ENCODE data around the gene DGCR8. TPM values are rescaled to one million over a fixed set of nuclear protein-coding genes. Genes with fewer than 3 reads are reported as not detected.

The DGCR8 gene
- polyA plus RNA-seq, 1 donor = 36.5 TPM

DNA sequence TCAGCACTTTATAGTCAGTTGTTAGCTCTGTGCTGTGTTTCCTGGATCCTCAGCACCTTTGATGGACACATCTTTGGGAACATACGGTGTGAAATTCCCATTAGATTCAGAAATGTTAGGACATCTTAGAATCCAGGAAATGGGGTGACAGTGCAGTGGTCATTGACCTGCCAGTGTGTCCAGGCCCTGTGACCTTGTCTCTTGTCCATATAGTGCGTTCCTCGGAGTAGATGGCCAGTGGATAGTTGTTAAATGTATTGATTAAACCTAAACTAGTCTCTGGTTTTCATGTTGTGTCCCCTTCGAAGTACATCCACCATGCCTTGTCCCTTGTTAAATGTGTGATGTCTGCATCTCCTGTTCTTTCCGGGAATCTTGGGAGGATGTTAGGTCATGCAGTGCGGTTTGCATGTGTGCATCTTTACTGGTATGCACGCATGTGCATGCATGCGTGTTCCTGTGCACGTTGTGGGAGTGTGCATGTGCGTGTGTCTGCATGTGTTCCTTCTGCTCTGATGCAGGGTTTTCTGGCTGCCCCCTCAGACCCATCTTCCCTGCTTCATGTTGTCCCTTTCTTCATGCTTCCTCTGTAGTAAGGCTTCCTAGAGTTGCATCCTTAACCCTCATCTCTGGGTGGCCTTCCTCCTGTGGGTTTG lies 4.0 kb downstream of the DGCR8 start:
- no peaks in the 10 kb centered on the region for H3K27me3 ChIP-seq (ENCODE audit: control insufficient read depth, insufficient read depth, low read length)
- peaks cover 25% of the 10 kb centered on the region for H3K4me1 ChIP-seq (ENCODE audit: control insufficient read depth, insufficient read depth, low read length)
- peaks cover 40% of the 10 kb centered on the region for H3K36me3 ChIP-seq (ENCODE audit: control insufficient read depth, insufficient read depth, low read length)
- peaks cover 5% of the 10 kb centered on the region for H3K9me3 ChIP-seq (ENCODE audit: control insufficient read depth, low read depth, low read length)
- WGBS (ENCODE audit: insufficient coverage, low lambda C conversion rate) = no CpG with 5 or more reads among the region's 10 CpGs
- H3K4me3 ChIP-seq (ENCODE audit: low read length) = no peak overlapping the region
- DNase-seq = no peak
- no peak overlapping the region for H3K27ac ChIP-seq (ENCODE audit: low read length)

GRCh38 chr22:20084547-20085413 lies 4.7 kb downstream of the DGCR8 start:
- no peak overlapping the region for H3K4me3 ChIP-seq (ENCODE audit: low read length)
- peak in 1 of 2 donors; percentile 11 for DNase-seq
- no CpG with 5 or more reads among the region's 23 CpGs for WGBS (ENCODE audit: insufficient coverage, low lambda C conversion rate)
- H3K4me1 ChIP-seq (ENCODE audit: control insufficient read depth, insufficient read depth, low read length) = peaks cover 21% of the 10 kb centered on the region
- H3K27me3 ChIP-seq (ENCODE audit: control insufficient read depth, insufficient read depth, low read length) = no peaks in the 10 kb centered on the region
- no peak overlapping the region for H3K27ac ChIP-seq (ENCODE audit: low read length)
- peaks cover 47% of the 10 kb centered on the region for H3K36me3 ChIP-seq (ENCODE audit: control insufficient read depth, insufficient read depth, low read length)
- H3K9me3 ChIP-seq (ENCODE audit: control insufficient read depth, low read depth, low read length) = peaks cover 5% of the 10 kb centered on the region

GRCh38 chr22:20085651-20086050 lies 5.6 kb downstream of the DGCR8 start:
- DNase-seq = no peak
- no peak overlapping the region for H3K4me3 ChIP-seq (ENCODE audit: low read length)
- peaks cover 21% of the 10 kb centered on the region for H3K4me1 ChIP-seq (ENCODE audit: control insufficient read depth, insufficient read depth, low read length)
- peaks cover 5% of the 10 kb centered on the region for H3K9me3 ChIP-seq (ENCODE audit: control insufficient read depth, low read depth, low read length)
- WGBS (ENCODE audit: insufficient coverage, low lambda C conversion rate) = no CpG with 5 or more reads among the region's 20 CpGs
- H3K27me3 ChIP-seq (ENCODE audit: control insufficient read depth, insufficient read depth, low read length) = no peaks in the 10 kb centered on the region
- H3K36me3 ChIP-seq (ENCODE audit: control insufficient read depth, insufficient read depth, low read length) = peaks cover 56% of the 10 kb centered on the region
- no peak overlapping the region for H3K27ac ChIP-seq (ENCODE audit: low read length)

GRCh38 chr22:20086101-20086599 lies 6.1 kb downstream of the DGCR8 start:
- H3K36me3 ChIP-seq (ENCODE audit: control insufficient read depth, insufficient read depth, low read length) = peaks cover 61% of the 10 kb centered on the region
- peaks cover 5% of the 10 kb centered on the region for H3K9me3 ChIP-seq (ENCODE audit: control insufficient read depth, low read depth, low read length)
- no peak overlapping the region for H3K4me3 ChIP-seq (ENCODE audit: low read length)
- H3K27me3 ChIP-seq (ENCODE audit: control insufficient read depth, insufficient read depth, low read length) = no peaks in the 10 kb centered on the region
- H3K4me1 ChIP-seq (ENCODE audit: control insufficient read depth, insufficient read depth, low read length) = peaks cover 16% of the 10 kb centered on the region
- no peak overlapping the region for H3K27ac ChIP-seq (ENCODE audit: low read length)
- WGBS (ENCODE audit: insufficient coverage, low lambda C conversion rate) = 98% methylated on average over 11 of the region's 24 CpGs
- DNase-seq = no peak

- Histone ChIP-seq H3K27me3 (ENCODE audit: control insufficient read depth, insufficient read depth, low read length) (no peaks in the 10 kb centered on the region), H3K4me3 (ENCODE audit: low read length) (no peak overlapping the region), H3K4me1 (ENCODE audit: control insufficient read depth, insufficient read depth, low read length) (peaks cover 10% of the 10 kb centered on the region), H3K27ac (ENCODE audit: low read length) (no peak overlapping the region), H3K36me3 (ENCODE audit: control insufficient read depth, insufficient read depth, low read length) (peaks cover 67% of the 10 kb centered on the region), H3K9me3 (ENCODE audit: control insufficient read depth, low read depth, low read length) (peaks cover 5% of the 10 kb centered on the region)
- WGBS (ENCODE audit: insufficient coverage, low lambda C conversion rate) = 86% methylated on average over 1 of the region's 5 CpGs
- DNase-seq = no peak
Observed at GRCh38 chr22:20086763-20087162, 6.7 kb downstream of the DGCR8 start.

DNA sequence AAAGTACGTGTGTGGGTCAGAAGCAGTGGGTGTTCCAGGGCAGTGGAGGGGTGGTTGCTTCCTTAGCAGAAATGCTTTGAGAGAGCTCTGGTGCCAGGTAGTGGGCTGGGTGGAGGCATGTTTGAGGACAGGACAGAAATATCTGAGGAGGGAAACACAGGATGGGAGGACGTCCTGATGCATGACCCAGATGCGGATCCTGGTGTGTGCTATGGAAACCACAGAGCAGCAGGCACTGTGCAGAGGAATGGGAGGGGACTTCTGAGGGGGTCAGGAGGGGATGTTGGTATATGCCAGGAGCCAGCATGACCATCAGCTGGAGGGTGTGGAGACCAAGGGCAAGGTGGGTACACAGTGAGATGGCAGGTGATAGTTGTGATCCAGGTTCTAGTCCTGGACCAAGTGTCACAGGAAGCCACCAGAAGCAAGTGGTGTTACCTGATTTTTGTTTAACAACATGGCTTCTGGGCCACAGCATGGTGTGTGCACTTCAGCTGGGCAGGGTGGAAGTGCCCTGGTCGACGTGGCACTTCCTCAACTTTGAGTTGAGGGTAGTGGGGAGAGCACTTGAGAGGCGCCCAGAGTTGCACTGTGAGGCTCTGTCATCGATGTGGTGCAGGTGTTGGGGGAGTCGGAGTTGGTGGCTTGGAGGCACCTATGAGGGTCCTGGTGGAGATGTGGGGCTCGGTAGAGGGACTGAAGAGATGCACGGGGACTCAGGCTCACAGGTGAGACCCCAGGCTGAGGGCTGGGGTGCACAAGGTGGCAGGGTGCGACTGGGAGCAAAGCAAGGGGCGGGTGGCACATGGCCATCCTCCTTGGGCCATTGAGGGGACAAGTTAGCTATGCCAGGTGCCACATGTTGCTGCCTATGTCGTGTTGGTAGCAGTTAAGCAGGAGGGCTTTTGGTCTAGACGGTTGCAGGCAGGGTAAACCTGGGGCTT lies 7.5 kb downstream of the DGCR8 start:
- H3K27me3 ChIP-seq (ENCODE audit: control insufficient read depth, insufficient read depth, low read length) = no peaks in the 10 kb centered on the region
- no CpG with 5 or more reads among the region's 14 CpGs for WGBS (ENCODE audit: insufficient coverage, low lambda C conversion rate)
- no peak overlapping the region for H3K4me3 ChIP-seq (ENCODE audit: low read length)
- peaks cover 76% of the 10 kb centered on the region for H3K36me3 ChIP-seq (ENCODE audit: control insufficient read depth, insufficient read depth, low read length)
- H3K9me3 ChIP-seq (ENCODE audit: control insufficient read depth, low read depth, low read length) = peaks cover 5% of the 10 kb centered on the region
- H3K4me1 ChIP-seq (ENCODE audit: control insufficient read depth, insufficient read depth, low read length) = peaks cover 8% of the 10 kb centered on the region
- H3K27ac ChIP-seq (ENCODE audit: low read length) = no peak overlapping the region
- DNase-seq = no peak

DNA sequence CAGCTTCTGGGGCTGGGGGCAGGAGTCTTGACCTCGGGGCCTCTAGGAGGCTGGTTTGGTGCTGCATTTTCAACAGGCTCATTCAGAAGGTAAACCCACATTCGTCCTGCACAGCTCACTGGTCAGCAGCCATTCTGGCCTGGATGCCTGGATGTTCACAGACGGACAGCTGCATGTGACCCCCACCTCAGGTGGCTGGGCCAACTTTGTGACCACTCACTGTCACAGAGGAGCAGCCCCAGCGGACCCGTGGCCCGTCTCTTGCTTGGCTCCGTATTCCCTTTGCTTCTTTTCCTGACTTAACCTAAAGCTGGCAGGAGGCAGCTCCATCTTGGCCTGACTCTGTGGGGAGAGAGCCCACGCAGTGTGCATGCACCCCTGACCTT lies 8.2 kb downstream of the DGCR8 start:
- Histone ChIP-seq H3K27me3 (ENCODE audit: control insufficient read depth, insufficient read depth, low read length) (no peaks in the 10 kb centered on the region), H3K36me3 (ENCODE audit: control insufficient read depth, insufficient read depth, low read length) (peaks cover 76% of the 10 kb centered on the region), H3K4me3 (ENCODE audit: low read length) (no peak overlapping the region), H3K27ac (ENCODE audit: low read length) (no peak overlapping the region), H3K9me3 (ENCODE audit: control insufficient read depth, low read depth, low read length) (peaks cover 5% of the 10 kb centered on the region), H3K4me1 (ENCODE audit: control insufficient read depth, insufficient read depth, low read length) (peaks cover 3% of the 10 kb centered on the region)
- WGBS (ENCODE audit: insufficient coverage, low lambda C conversion rate) = no CpG with 5 or more reads among the region's 8 CpGs
- DNase-seq = no peak

DNA sequence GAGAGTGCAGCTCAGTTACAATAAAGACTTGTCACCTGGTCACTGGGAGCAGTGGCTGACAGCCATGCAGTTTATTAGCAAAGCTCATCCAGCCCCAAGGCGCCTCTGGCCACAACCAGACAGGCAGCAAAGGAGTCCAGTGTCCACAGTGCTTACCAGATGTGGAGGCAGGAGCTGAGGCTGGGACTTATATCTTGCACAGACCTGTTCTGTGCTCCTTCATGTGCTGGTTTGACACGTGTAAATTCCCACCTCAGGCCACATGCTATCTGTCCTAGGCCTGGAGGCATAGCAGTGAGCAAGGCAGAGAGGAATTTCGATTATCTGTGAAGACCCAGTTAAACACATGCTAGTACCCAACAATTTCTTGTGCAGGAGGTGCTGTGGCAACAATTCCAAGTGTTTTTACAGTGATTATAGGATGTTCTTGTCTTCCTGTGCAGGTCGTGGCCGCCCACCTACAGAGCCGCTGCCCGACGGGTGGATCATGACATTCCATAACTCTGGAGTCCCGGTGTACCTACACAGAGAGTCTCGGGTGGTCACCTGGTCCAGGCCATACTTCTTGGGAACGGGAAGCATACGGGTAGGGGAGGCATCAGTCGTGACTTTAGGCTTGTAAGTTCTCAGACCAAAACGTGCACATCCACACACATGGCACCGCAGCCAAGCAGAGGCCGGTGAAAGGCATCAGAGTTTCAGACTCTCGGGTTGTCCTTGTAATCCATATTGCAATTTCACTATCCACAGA lies 9.4 kb downstream of the DGCR8 start:
- Histone ChIP-seq H3K4me3 (ENCODE audit: low read length) (no peak overlapping the region), H3K36me3 (ENCODE audit: control insufficient read depth, insufficient read depth, low read length) (peaks cover 88% of the 10 kb centered on the region), H3K27me3 (ENCODE audit: control insufficient read depth, insufficient read depth, low read length) (no peaks in the 10 kb centered on the region), H3K4me1 (ENCODE audit: control insufficient read depth, insufficient read depth, low read length) (no peaks in the 10 kb centered on the region), H3K9me3 (ENCODE audit: control insufficient read depth, low read depth, low read length) (peaks cover 5% of the 10 kb centered on the region), H3K27ac (ENCODE audit: low read length) (no peak overlapping the region)
- no peak for DNase-seq
- WGBS (ENCODE audit: insufficient coverage, low lambda C conversion rate) = no CpG with 5 or more reads among the region's 17 CpGs

DNA sequence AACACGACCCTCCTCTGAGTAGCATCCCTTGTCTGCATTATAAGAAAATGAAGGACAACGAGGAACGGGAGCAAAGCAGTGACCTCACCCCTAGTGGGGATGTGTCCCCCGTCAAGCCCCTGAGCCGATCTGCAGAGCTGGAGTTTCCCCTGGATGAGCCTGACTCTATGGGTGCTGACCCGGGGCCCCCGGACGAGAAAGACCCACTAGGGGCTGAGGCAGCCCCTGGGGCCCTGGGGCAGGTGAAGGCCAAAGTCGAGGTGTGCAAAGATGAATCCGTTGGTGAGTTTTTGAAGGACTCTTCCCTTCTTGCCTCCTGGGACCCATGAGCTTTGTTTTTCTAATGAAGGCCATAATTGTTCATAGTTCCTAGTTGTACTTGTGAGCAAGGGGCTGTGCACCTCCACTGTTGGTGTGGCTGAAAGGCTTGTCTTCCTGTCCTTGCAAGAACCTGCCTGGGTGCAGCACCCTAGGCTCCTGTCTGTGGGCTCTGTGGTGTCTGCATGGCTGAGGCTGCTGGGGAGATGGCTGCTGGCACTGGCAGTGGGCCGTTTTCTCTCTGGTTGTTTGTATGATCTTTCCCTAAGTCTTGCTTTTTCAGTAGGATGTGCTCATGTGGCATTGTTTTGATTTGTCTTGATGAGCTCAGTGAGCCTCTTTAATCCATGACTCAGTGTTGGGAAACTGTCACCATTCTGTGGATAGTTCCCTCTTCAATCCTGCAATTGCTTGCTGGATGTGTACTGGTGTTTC lies 10.1 kb downstream of the DGCR8 start:
- H3K4me3 ChIP-seq (ENCODE audit: low read length) = no peak overlapping the region
- no peak overlapping the region for H3K27ac ChIP-seq (ENCODE audit: low read length)
- peaks cover 5% of the 10 kb centered on the region for H3K9me3 ChIP-seq (ENCODE audit: control insufficient read depth, low read depth, low read length)
- H3K27me3 ChIP-seq (ENCODE audit: control insufficient read depth, insufficient read depth, low read length) = no peaks in the 10 kb centered on the region
- peaks cover 95% of the 10 kb centered on the region for H3K36me3 ChIP-seq (ENCODE audit: control insufficient read depth, insufficient read depth, low read length)
- no peak for DNase-seq
- WGBS (ENCODE audit: insufficient coverage, low lambda C conversion rate) = no CpG with 5 or more reads among the region's 11 CpGs
- no peaks in the 10 kb centered on the region for H3K4me1 ChIP-seq (ENCODE audit: control insufficient read depth, insufficient read depth, low read length)

Data from large intestine (tissue), 3 donors.